ENCODE data around the gene FIP1L1. TPM values are rescaled to one million over a fixed set of nuclear protein-coding genes. Genes with fewer than 3 reads are reported as not detected.

FIP1L1 gene
- total and polyA plus RNA-seq, 9 of the 15 experiments (the other 6 are each of a cell fraction or from before 2014, with no cell fraction given), result 34.6 to 137 (median 72.0) TPM

DNA sequence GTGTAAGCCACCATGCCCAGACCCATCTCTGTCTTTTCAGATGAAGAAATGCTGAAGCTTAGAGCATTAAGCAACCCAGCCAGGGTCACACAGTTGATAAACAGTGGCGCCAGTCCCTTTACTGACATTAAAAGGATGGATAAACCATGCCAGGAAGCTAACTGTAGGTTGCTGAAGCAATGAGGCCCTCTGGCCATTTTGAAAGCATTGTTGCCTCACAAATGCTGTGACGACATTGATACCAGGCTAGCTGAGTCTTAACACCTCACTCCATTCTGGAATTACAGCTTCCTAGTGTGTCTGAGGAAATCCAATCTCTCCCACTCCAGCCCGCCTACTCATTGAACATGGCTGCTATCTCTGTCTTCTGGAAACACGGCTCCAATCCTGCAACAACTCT is 124.1 kb downstream of the FIP1L1 start:
- ATAC-seq (no peak), FAIRE-seq (no peak), DNase-seq (ENCODE audit: extremely low read depth in 1 of 4, low spot score in 3 of 4) (no peak)
- 27% methylated on average over 4 of the region's 4 CpGs for WGBS (ENCODE audit: insufficient coverage, low coverage, missing lambda C conversion rate)
- Histone ChIP-seq H3K27ac (ENCODE audit: extremely low read depth, low read depth, low read length) (no peak overlapping the region), H3K9me1 (ENCODE audit: control insufficient read depth, insufficient read depth, low read length) (no peaks in the 10 kb centered on the region), H2AFZ (ENCODE audit: low read depth, low read length) (no peak overlapping the region), H3K36me3 (ENCODE audit: control insufficient read depth, insufficient read depth, low read length) (no peaks in the 10 kb centered on the region), H3K79me2 (ENCODE audit: control insufficient read depth, insufficient read depth, low read length) (no peaks in the 10 kb centered on the region), H3K4me1 (replicated peaks in 1 of 2; ENCODE audit: control insufficient read depth in 2 of 2, insufficient read depth in 2 of 2, low read length in 2 of 2) (no peaks in the 10 kb centered on the region), H3K4me2 (ENCODE audit: insufficient read depth, low read length) (no peak overlapping the region), H4K20me1 (replicated peaks; ENCODE audit: control insufficient read depth, insufficient read depth, low read length) (no peaks in the 10 kb centered on the region), H3K9me3 (replicated peaks; ENCODE audit: control insufficient read depth, insufficient read depth, low read depth, low read length) (no peaks in the 10 kb centered on the region), H3K27me3 (ENCODE audit: control insufficient read depth in 2 of 2, insufficient read depth in 2 of 2, low read length in 2 of 2) (no peaks in the 10 kb centered on the region), H3K4me3 (no peak overlapping the region), H3K9ac (ENCODE audit: insufficient read depth in 1 of 2, low read depth in 2 of 2, low read length in 2 of 2) (no peak overlapping the region)
- TF ChIP-seq, protein P1, sequence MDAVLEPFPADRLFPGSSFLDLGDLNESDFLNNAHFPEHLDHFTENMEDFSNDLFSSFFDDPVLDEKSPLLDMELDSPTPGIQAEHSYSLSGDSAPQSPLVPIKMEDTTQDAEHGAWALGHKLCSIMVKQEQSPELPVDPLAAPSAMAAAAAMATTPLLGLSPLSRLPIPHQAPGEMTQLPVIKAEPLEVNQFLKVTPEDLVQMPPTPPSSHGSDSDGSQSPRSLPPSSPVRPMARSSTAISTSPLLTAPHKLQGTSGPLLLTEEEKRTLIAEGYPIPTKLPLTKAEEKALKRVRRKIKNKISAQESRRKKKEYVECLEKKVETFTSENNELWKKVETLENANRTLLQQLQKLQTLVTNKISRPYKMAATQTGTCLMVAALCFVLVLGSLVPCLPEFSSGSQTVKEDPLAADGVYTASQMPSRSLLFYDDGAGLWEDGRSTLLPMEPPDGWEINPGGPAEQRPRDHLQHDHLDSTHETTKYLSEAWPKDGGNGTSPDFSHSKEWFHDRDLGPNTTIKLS (IDR thresholded peaks at IDR 0.05; ENCODE audit: borderline replicate concordance, low read depth), result no peak
- TF ChIP-seq CREB5 (CRISPR knock-in tag; IDR thresholded peaks at IDR 0.05) (no peak), TAF7 (tag; IDR thresholded peaks at IDR 0.05) (no peak), KLF16 (IDR thresholded peaks at IDR 0.05) (no peak), KAT2B (IDR thresholded peaks at IDR 0.05; ENCODE audit: low read depth, low read length) (no peak), E2F8 (IDR thresholded peaks at IDR 0.05; ENCODE audit: low read depth, partially characterized antibody) (no peak), MEIS2 (IDR thresholded peaks at IDR 0.05; ENCODE audit: partially characterized antibody) (no peak), RUNX1 (IDR thresholded peaks at IDR 0.05; ENCODE audit: low read depth) (no peak)
- POLR2A ChIA-PET, result interaction anchor here (1.2 kb wide), 1 partner anchor 16 kb away, joined by 3 read pairs; no protein-coding TSS in a partner anchor
- CTCF ChIA-PET (ENCODE audit: low intra/inter-chr PET ratio), result no interaction called here
- intact Hi-C loops (cut with micrococcal nuclease), result loop anchor here (10.0 kb wide), 1 partner anchor 307 kb away; no protein-coding TSS in a partner anchor
- in situ Hi-C loops (cut with MboI), result no loop called here
- no TSS peak for BruUV-seq (replicated peaks)

Measured in K562 (cell line).